Stomach smooth muscle (tissue), 2 donors: ENCODE results near the gene TPMT.

Experiments
- H3K27ac ChIP-seq: one replicate; pipeline ENCODE4 v1.7.0; 2013; ENCODE audit warnings: mild to moderate bottlenecking, low read length, inconsistent platforms
- H3K27me3 ChIP-seq, 2 donors: one replicate each; pipeline ENCODE4 v1.7.0; 2013; ENCODE audit warnings: low read length in 2 of 2; ENCODE audit not compliant: insufficient read depth in 2 of 2, control insufficient read depth in 1 of 2
- H3K36me3 ChIP-seq, 2 donors: one replicate each; pipeline ENCODE4 v1.7.0; 2013; ENCODE audit warnings: low read length in 2 of 2; ENCODE audit not compliant: control insufficient read depth in 2 of 2, insufficient read depth in 2 of 2
- H3K4me1 ChIP-seq: one replicate; pipeline ENCODE4 v1.7.0; 2013; ENCODE audit warnings: low read length; ENCODE audit not compliant: control insufficient read depth, insufficient read depth
- H3K4me3 ChIP-seq, 2 donors: one replicate each; pipeline ENCODE4 v1.7.0; 2013; ENCODE audit warnings: low read length in 2 of 2
- H3K9ac ChIP-seq, 2 donors: one replicate each; pipeline ENCODE4 v1.7.0; 2013; ENCODE audit warnings: low read length in 2 of 2, mild to moderate bottlenecking in 1 of 2
- H3K9me3 ChIP-seq, 2 donors: one replicate each; pipeline ENCODE4 v1.7.0; 2013; ENCODE audit warnings: low read length in 2 of 2; ENCODE audit not compliant: control insufficient read depth in 2 of 2
- donor health status: healthy.
- donor health status: Pancreatic carcinoma.

Gene TPMT

GRCh38 chr6:18141805-18142590, 12.9 kb downstream of the TPMT start:
- H3K27me3 ChIP-seq = no peaks in the 10 kb centered on the region
- no peak overlapping the region for H3K4me3 ChIP-seq
- H3K9ac ChIP-seq = no peak overlapping the region
- H3K27ac ChIP-seq = no peak overlapping the region
- no peaks in the 10 kb centered on the region for H3K9me3 ChIP-seq
- H3K36me3 ChIP-seq = peaks cover 13 to 18% of the 10 kb centered on the region in 2 donors
- no peaks in the 10 kb centered on the region for H3K4me1 ChIP-seq

DNA sequence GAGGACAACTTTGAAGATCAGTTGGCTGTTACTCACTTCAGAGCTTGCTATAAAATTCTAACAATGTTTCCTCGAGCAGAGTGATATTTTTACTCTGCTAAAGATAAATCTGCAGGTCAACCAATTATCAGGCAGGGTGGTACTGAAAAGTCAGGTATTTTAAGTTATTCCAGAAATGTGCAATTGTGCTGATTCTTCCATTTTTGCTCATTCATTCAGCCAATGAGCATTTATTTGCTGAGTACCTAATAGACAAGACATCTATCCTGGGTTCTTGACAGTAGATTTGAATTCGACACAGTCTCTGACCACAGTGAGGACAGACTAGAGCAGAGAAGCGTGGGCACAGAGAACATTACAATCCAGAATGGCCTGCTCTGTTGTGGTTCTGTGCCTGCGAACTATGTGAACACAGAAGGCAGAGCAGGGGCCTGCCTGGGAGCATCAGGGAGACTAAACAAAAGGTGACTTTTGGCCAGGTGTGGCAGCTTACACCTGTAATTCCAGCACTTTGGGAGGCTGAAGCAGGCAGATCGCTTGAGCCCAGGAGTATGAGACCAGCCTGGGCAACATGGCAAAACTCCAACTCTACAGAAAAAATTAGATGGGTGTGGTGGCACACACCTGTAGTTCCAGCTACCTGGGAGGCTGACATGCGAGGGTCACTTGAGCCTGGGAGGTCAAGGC, 14.8 kb downstream of the TPMT start:
- Histone ChIP-seq H3K27ac (no peak overlapping the region), H3K4me3 (no peak overlapping the region), H3K4me1 (no peaks in the 10 kb centered on the region), H3K27me3 (no peaks in the 10 kb centered on the region), H3K9ac (no peak overlapping the region), H3K36me3 (peaks cover 13 to 19% of the 10 kb centered on the region in 2 donors), H3K9me3 (no peaks in the 10 kb centered on the region)

DNA sequence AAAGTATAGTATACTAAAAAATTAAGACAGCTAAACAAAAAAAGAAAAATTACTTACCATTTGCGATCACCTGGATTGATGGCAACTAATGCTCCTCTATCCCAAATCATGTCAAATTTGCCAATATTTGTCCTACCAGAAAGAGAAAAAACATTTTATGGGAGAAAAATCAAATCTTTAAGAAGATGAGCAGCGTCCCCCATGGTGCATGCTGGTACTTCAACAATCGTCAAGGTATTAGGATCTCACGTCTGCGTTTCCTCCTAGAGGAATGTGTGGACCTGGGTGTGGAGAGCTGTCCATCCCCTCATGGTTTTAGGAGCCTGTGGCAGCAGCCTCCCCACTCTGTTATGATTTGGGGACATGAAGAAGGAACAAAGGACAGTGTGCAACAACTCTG, 16.0 kb downstream of the TPMT start:
- H3K27ac ChIP-seq = no peak overlapping the region
- no peaks in the 10 kb centered on the region for H3K4me1 ChIP-seq
- H3K27me3 ChIP-seq = no peaks in the 10 kb centered on the region
- H3K36me3 ChIP-seq = peaks cover 16 to 22% of the 10 kb centered on the region in 2 donors
- H3K9ac ChIP-seq = no peak overlapping the region
- H3K9me3 ChIP-seq = no peaks in the 10 kb centered on the region
- H3K4me3 ChIP-seq = no peak overlapping the region

DNA sequence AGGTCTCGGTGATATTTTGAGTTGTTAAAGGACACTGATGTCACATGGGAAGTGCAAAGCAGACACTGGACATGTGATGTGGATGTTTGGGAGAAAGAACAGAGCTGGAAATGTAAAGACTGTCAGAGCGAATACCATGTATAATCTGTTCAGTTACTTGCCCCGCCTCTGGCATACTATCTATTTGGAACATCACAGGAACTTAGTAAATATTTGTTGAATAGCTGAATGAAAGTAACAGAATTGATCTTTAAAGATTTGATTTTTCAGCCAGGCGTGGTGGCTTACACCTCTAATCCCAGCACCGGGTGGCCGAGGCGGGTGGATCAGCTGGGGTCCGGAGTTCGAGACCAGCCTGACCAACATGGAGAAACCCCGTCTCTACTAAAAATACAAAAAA, 18.6 kb downstream of the TPMT start:
- no peak overlapping the region for H3K4me3 ChIP-seq
- peaks cover 13 to 16% of the 10 kb centered on the region in 2 donors for H3K36me3 ChIP-seq
- no peaks in the 10 kb centered on the region for H3K27me3 ChIP-seq
- H3K9ac ChIP-seq = no peak overlapping the region
- no peaks in the 10 kb centered on the region for H3K4me1 ChIP-seq
- H3K9me3 ChIP-seq = no peaks in the 10 kb centered on the region
- no peak overlapping the region for H3K27ac ChIP-seq

DNA sequence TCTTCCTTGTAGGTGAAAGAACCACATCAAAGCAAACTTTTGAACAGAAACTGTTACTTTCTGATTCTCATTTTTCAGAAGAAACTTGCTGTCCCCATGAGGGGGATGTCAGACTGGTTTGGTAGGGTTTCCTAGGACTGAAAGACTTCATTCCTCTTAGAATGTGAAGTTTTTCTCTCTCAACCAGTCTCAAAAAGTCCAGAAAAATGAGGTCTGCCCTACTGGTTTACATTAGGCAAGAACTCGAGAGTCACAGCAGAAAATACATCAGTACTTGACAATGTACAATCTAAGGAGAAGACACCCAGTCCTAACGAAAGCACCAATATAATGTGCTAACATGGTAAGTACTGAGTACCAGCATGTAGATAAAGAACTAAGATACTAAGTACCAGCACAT, 19.7 kb downstream of the TPMT start:
- no peak overlapping the region for H3K4me3 ChIP-seq
- H3K9me3 ChIP-seq = no peaks in the 10 kb centered on the region
- H3K27me3 ChIP-seq = no peaks in the 10 kb centered on the region
- no peak overlapping the region for H3K27ac ChIP-seq
- H3K4me1 ChIP-seq = no peaks in the 10 kb centered on the region
- no peak overlapping the region for H3K9ac ChIP-seq
- peaks cover 9 to 16% of the 10 kb centered on the region in 2 donors for H3K36me3 ChIP-seq

- Histone ChIP-seq H3K36me3 (peaks cover 9 to 16% of the 10 kb centered on the region in 2 donors), H3K4me1 (no peaks in the 10 kb centered on the region), H3K27ac (no peak overlapping the region), H3K9me3 (no peaks in the 10 kb centered on the region), H3K9ac (no peak overlapping the region), H3K27me3 (no peaks in the 10 kb centered on the region), H3K4me3 (no peak overlapping the region)
Observed at GRCh38 chr6:18132346-18132745, 22.5 kb downstream of the TPMT start.

- no peaks in the 10 kb centered on the region for H3K27me3 ChIP-seq
- H3K4me3 ChIP-seq = no peak overlapping the region
- no peak overlapping the region for H3K9ac ChIP-seq
- peaks cover 11% of the 10 kb centered on the region for H3K4me1 ChIP-seq
- peaks cover 6% of the 10 kb centered on the region in 2 donors for H3K36me3 ChIP-seq
- no peaks in the 10 kb centered on the region for H3K9me3 ChIP-seq
- H3K27ac ChIP-seq = no peak overlapping the region
Observed at GRCh38 chr6:18126121-18126520, 28.8 kb downstream of the TPMT start.

GRCh38 chr6:18122128-18123093, 32.5 kb downstream of the TPMT start, which contains the start of gene NHLRC1:
Gene NHLRC1, minus strand, starts transcription at chr6:18122677. Its CDS starts 71 bp downstream, at chr6:18122606.
- no peaks in the 10 kb centered on the region for H3K27me3 ChIP-seq
- H3K4me1 ChIP-seq = peaks cover 11% of the 10 kb centered on the region
- no peaks in the 10 kb centered on the region for H3K36me3 ChIP-seq
- H3K9me3 ChIP-seq = no peaks in the 10 kb centered on the region
- no peak within 1 kb of the TSS for H3K27ac ChIP-seq
- H3K9ac ChIP-seq = peak within 1 kb of the TSS; percentile 13 to 58
- peak within 1 kb of the TSS; percentile 68 to 79 for H3K4me3 ChIP-seq

GRCh38 chr6:18121580-18122127, 33.2 kb downstream of the TPMT start:
- Histone ChIP-seq H3K9ac (no peak overlapping the region), H3K4me3 (peak overlapping the region in 1 of 2 donors; percentile 79), H3K4me1 (peaks cover 11% of the 10 kb centered on the region), H3K27me3 (no peaks in the 10 kb centered on the region), H3K9me3 (no peaks in the 10 kb centered on the region), H3K27ac (no peak overlapping the region), H3K36me3 (no peaks in the 10 kb centered on the region)

DNA sequence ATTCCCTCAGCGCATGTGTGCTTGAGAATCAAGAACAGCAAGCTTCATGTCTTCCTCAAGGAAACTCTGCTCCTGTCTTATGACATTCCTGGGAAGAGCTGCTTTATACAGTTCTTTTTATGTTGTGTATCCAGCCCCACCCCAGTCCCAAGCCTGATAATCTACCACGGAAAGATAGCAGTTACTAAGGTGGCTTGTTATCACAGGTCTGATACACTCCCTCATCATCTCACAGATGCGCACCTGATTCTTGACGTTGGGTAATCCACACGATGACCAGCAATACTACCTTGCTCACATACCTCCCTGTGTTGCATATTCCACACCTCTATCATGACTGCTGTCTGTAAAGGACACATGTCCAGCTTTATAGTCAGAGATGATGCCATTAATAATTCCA, 35.6 kb downstream of the TPMT start:
- Histone ChIP-seq H3K27me3 (no peaks in the 10 kb centered on the region), H3K9me3 (no peaks in the 10 kb centered on the region), H3K27ac (no peak overlapping the region), H3K4me1 (peaks cover 11% of the 10 kb centered on the region), H3K36me3 (no peaks in the 10 kb centered on the region), H3K4me3 (no peak overlapping the region), H3K9ac (no peak overlapping the region)
